HG03439 (cell line): ENCODE results near the gene ADRA1B.
A peak's percentile ranks its signal among the peaks of the same experiment; 100 is the strongest.
"Not testable (repeated sequence)": the region's sequence is repeated elsewhere in the genome, so short reads cannot be mapped to it uniquely, and the experiment has no call there.

ENCODE experiments used
- ATAC-seq: cut with Tn5 transposase; IDR thresholded peaks from one replicate; pipeline ENCODE4 v1.9.1; 2021; ENCODE audit warnings: mild to moderate bottlenecking, moderate library complexity; ENCODE audit not compliant: unreplicated experiment

The ADRA1B gene

GRCh38 chr5:159965031-159965837, 49.0 kb downstream of the ADRA1B start:
- no peak for ATAC-seq

GRCh38 chr5:159965838-159966128, 49.5 kb downstream of the ADRA1B start:
- ATAC-seq = not testable (repeated sequence)

- ATAC-seq = no peak
Observed at GRCh38 chr5:159969966-159970365, 53.7 kb downstream of the ADRA1B start.

- ATAC-seq = no peak
Observed at GRCh38 chr5:159971038-159971437, 54.8 kb downstream of the ADRA1B start.

GRCh38 chr5:159971514-159971913, 55.2 kb downstream of the ADRA1B start:
- no peak for ATAC-seq

- ATAC-seq = no peak
Observed at GRCh38 chr5:159971931-159972461, 55.7 kb downstream of the ADRA1B start.

GRCh38 chr5:159972538-159973362, 56.5 kb downstream of the ADRA1B start:
- no peak for ATAC-seq

- ATAC-seq = no peak
Observed at GRCh38 chr5:159975462-159976019, 59.3 kb downstream of the ADRA1B start.

GRCh38 chr5:159976921-159977320, 60.6 kb downstream of the ADRA1B start:
- no peak for ATAC-seq

- no peak for ATAC-seq
Observed at GRCh38 chr5:159978358-159978757, 62.1 kb downstream of the ADRA1B start.

GRCh38 chr5:159982421-159983173, 66.3 kb downstream of the ADRA1B start:
- no peak for ATAC-seq

GRCh38 chr5:159987031-159987674, 70.9 kb downstream of the ADRA1B start:
- ATAC-seq = peak; percentile 91

GRCh38 chr5:159990506-159990905, 74.2 kb downstream of the ADRA1B start:
- ATAC-seq = no peak

GRCh38 chr5:159992566-159992965, 76.3 kb downstream of the ADRA1B start:
- no peak for ATAC-seq

GRCh38 chr5:159993194-159993593, 76.9 kb downstream of the ADRA1B start:
- no peak for ATAC-seq

- no peak for ATAC-seq
Observed at GRCh38 chr5:159995907-159996306, 79.6 kb downstream of the ADRA1B start.

- ATAC-seq = no peak
Observed at GRCh38 chr5:160001457-160001856, 85.2 kb downstream of the ADRA1B start.

- ATAC-seq = no peak
Observed at GRCh38 chr5:160007514-160007913, 91.2 kb downstream of the ADRA1B start.

- peak; percentile 10 for ATAC-seq
Observed at GRCh38 chr5:160008529-160008876, 92.2 kb downstream of the ADRA1B start.

GRCh38 chr5:160008877-160009590, 92.8 kb downstream of the ADRA1B start, which contains the start of gene TTC1:
TSS of gene TTC1 (plus strand) at chr5:160009139. CDS start at chr5:160010529, 1,390 bp downstream.
- ATAC-seq = peak; percentile 98
